Gastrocnemius medialis (tissue), 4 donors: ENCODE results near the gene FAAP20. TPM values are rescaled to one million over a fixed set of nuclear protein-coding genes. Genes with fewer than 3 reads are reported as not detected.

Source experiments
- ATAC-seq, 2 donors: fragments of 150-250 bp; one replicate each; pipeline ENCODE4 v1.9.1; 2016
- DNase-seq, 2 donors: peaks; one replicate each; pipeline ENCODE4 v3.0.0-alpha.2; 2019
- H3K27ac ChIP-seq, 4 donors: fragments of 200-600 bp; sonication (generic); 1 replicate in 1 of 4; 2 replicates in 3 of 4; pipeline ENCODE4 v1.5.1; 2016 to 2018; ENCODE audit warnings: mild to moderate bottlenecking in 2 of 4, moderate library complexity in 1 of 4
- H3K27me3 ChIP-seq, 3 donors: fragments of 200-600 bp; sonication (generic) in 2 of 3; 1 replicate in 1 of 3; 2 replicates in 2 of 3; pipeline versions ENCODE4 v1.5.1 to v1.6.0; 2016 to 2019; ENCODE audit warnings: mild to moderate bottlenecking in 1 of 3, moderate library complexity in 1 of 3
- H3K36me3 ChIP-seq, 2 donors: fragments of 200-600 bp; sonication (generic) in 1 of 2; one replicate each; pipeline ENCODE4 v1.5.1; 2017 to 2018
- H3K4me1 ChIP-seq, 2 donors: fragments of 200-600 bp; sonication (generic) in 1 of 2; one replicate each; pipeline ENCODE4 v1.5.1; 2016 to 2017; ENCODE audit warnings: mild to moderate bottlenecking in 2 of 2
- H3K4me3 ChIP-seq, 4 donors: fragments of 200-600 bp; sonication (generic) in 3 of 4; 1 replicate in 1 of 4; 2 replicates in 3 of 4; pipeline ENCODE4 v1.5.1; 2016 to 2019; ENCODE audit warnings: mild to moderate bottlenecking in 2 of 4
- H3K9me3 ChIP-seq, 3 donors: fragments of 200-600 bp; sonication (generic) in 2 of 3; 1 replicate in 1 of 3; 2 replicates in 2 of 3; pipeline ENCODE4 v1.5.1; 2016 to 2019
- CTCF ChIP-seq, 5 experiments: fragments of 450-650 bp in 3 of 5; fragments of 200-600 bp in 2 of 5; sonication (generic) in 2 of 5; IDR thresholded peaks in 4 of 5; conservative IDR thresholded peaks in 1 of 5; 1 replicate in 4 of 5; 2 replicates in 1 of 5; pipeline ENCODE4 v1.5.1; 2016 to 2019; ENCODE audit warnings: antibody characterized with exemption in 5 of 5, mild to moderate bottlenecking in 3 of 5, moderate library complexity in 3 of 5
- POLR2A ChIP-seq, 2 donors: fragments of 450-650 bp; IDR thresholded peaks; one replicate each; pipeline ENCODE4 v1.6.1; 2017; ENCODE audit warnings: antibody characterized with exemption in 2 of 2, mild to moderate bottlenecking in 2 of 2, moderate library complexity in 2 of 2
- in situ Hi-C, 4 donors: fragments of 200-750 bp; cut with MboI; loops; one replicate each; pipeline versions ENCODE4 v1.15.0 to v1.8.0; 2017; ENCODE audit warnings: low sequenced_read_pairs in 4 of 4
- intact Hi-C: fragments of 100-400 bp; cut with DNase I; formaldehyde crosslinking; loops from one replicate; pipeline ENCODE4 v1.15.1; 2023; ENCODE audit warnings: low total_unique reads
- total RNA-seq, 4 donors: library from RNA; depleted of rRNA; stranded (reverse); fragments of >200 nt; gene quantifications; one replicate each; pipeline versions ENCODE4 v1.1.0 to v1.2.3, GENCODE V29; 2016

The FAAP20 gene
- total RNA-seq, 4 donors from 2014 or later, result 12.1 to 26.2 (median 17.3) TPM

DNA sequence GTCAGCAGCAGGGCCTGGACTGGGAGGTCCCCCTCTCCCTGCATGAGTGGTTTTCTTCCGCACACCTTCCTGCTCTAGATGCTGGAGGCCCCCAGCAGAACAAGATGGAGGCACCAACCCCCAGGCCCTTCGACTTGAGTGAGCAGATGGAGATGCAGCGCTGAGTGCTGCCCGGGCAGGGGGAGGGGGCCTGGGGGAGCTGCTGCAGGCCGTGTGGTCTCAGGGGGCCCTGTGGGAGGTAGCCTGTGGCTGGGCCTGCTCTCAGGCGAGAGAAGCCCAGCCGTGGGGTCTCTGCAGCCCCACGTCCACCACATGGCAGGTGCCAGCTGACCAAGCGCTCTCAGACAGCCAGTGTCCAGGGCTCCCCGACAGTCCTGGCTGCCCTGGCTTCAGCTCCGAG lies 1.2 kb upstream of the FAAP20 start:
- Histone ChIP-seq H3K4me1 (peaks cover 33 to 59% of the 10 kb centered on the region in 2 donors), H3K27me3 (no peaks in the 10 kb centered on the region), H3K36me3 (no peaks in the 10 kb centered on the region), H3K9me3 (no peaks in the 10 kb centered on the region), H3K27ac (peak overlapping the region; percentile 97 to 100 (median 98)), H3K4me3 (peak overlapping the region in 1 of 4 donors; percentile 98)
- DNase-seq (no peak), ATAC-seq (no peak)
- in situ Hi-C loops (loop anchor here (5.0 to 25.0 kb wide), 5 partner anchors 189 to 392 kb away; partner anchors contain the start of genes MORN1 (in 2 of the 4), PRXL2B (in 2 of the 4) and RER1 (in 2 of the 4)), intact Hi-C loops (loop anchor here (1.0 to 10.0 kb wide), 5 partner anchors 120 to 392 kb away; partner anchors contain the start of genes CALML6, PRXL2B and TMEM52)
- TF ChIP-seq POLR2A (IDR thresholded peaks at IDR 0.05) (no peak), CTCF (IDR thresholded peaks at IDR 0.05 in 4 of 5, conservative IDR thresholded peaks at IDR 0.05 in 1 of 5) (no peak)

GRCh38 chr1:2194898-2195673 lies 514 bp upstream of the FAAP20 start:
- H3K4me3 ChIP-seq, result peak overlapping the region; percentile 58 to 98 (median 78)
- TF ChIP-seq CTCF (IDR thresholded peaks at IDR 0.05 in 4 of 5, conservative IDR thresholded peaks at IDR 0.05 in 1 of 5) (peak; percentile 93 to 99 (median 98)), POLR2A (IDR thresholded peaks at IDR 0.05) (peak in 1 of 2 donors; percentile 26)
- no peaks in the 10 kb centered on the region for H3K27me3 ChIP-seq
- peaks cover 39 to 62% of the 10 kb centered on the region in 2 donors for H3K4me1 ChIP-seq
- H3K36me3 ChIP-seq, result no peaks in the 10 kb centered on the region
- peak overlapping the region; percentile 97 to 100 (median 98) for H3K27ac ChIP-seq
- peak; percentile 70 to 76 for ATAC-seq
- intact Hi-C loops, result loop anchor here (1.0 to 10.0 kb wide), 5 partner anchors 120 to 392 kb away; partner anchors contain the start of genes CALML6, PRXL2B and TMEM52
- no peaks in the 10 kb centered on the region for H3K9me3 ChIP-seq
- peak; percentile 77 to 83 for DNase-seq
- in situ Hi-C loops, result loop anchor here (5.0 to 25.0 kb wide), 5 partner anchors 190 to 392 kb away; partner anchors contain the start of genes MORN1 (in 2 of the 4), PRXL2B (in 2 of the 4) and RER1 (in 2 of the 4)

- Histone ChIP-seq H3K36me3 (no peaks in the 10 kb centered on the region), H3K27me3 (no peaks in the 10 kb centered on the region), H3K4me3 (peak overlapping the region; percentile 21 to 80 (median 67)), H3K4me1 (peaks cover 28 to 51% of the 10 kb centered on the region in 2 donors), H3K9me3 (no peaks in the 10 kb centered on the region), H3K27ac (peak overlapping the region; percentile 97 to 100 (median 98))
- ATAC-seq (no peak), DNase-seq (no peak)
- in situ Hi-C loops, result loop anchor here in 3 of 4 donors (10.0 to 25.0 kb wide), 3 partner anchors 191 to 394 kb away; partner anchors contain the start of genes PRXL2B (in 2 of the 3), MORN1 (in 1 of the 3) and RER1 (in 1 of the 3)
- intact Hi-C loops, result loop anchor here (10.0 kb wide), 1 partner anchor 279 kb away; the partner anchor contains the start of genes CALML6 and TMEM52
- TF ChIP-seq CTCF (IDR thresholded peaks at IDR 0.05 in 4 of 5, conservative IDR thresholded peaks at IDR 0.05 in 1 of 5) (no peak), POLR2A (IDR thresholded peaks at IDR 0.05) (no peak)
Measured at GRCh38 chr1:2193514-2194281, 874 bp downstream of the FAAP20 start.
